RPMI7951 (cell line): ENCODE measurements around the gene CARD16. TPM values are rescaled to one million over a fixed set of nuclear protein-coding genes. Genes with fewer than 3 reads are reported as not detected.
"Not testable (repeated sequence)": the region's sequence is repeated elsewhere in the genome, so short reads cannot be mapped to it uniquely, and the experiment has no call there.

ENCODE experiments used
- DNase-seq: peaks from one replicate; pipeline ENCODE4 v3.0.0-alpha.2; 2012; ENCODE audit warnings: low read depth
- total RNA-seq: library from RNA; depleted of rRNA; stranded (reverse); fragments of >200 nt; shearing (Covaris generic); gene quantifications from 2 replicates; pipeline ENCODE4 v1.2.3, GENCODE V29; 2014; rRNA removed

The CARD16 gene
- total RNA-seq, result 22.5 and 28.8 TPM in 2 replicates

GRCh38 chr11:105044557-105045524, at the start of gene CARD16:
Gene CARD16, minus strand, starts transcription at chr11:105045335. Its CDS starts 38 bp downstream, at chr11:105045297.
- peak; percentile 70 for DNase-seq

GRCh38 chr11:105092256-105093239, 47.4 kb upstream of the CARD16 start:
- peak; percentile 70 for DNase-seq

GRCh38 chr11:105081412-105082150, 36.4 kb upstream of the CARD16 start:
- no peak for DNase-seq

- not testable (repeated sequence) for DNase-seq
These were observed 35.2 kb upstream of the CARD16 start for GRCh38 chr11:105080171-105080906.

- no peak for DNase-seq
These were observed 33.1 kb upstream of the CARD16 start for GRCh38 chr11:105078283-105078682.

- not testable (repeated sequence) for DNase-seq
These were observed 32.1 kb upstream of the CARD16 start for GRCh38 chr11:105077141-105077790.

- no peak for DNase-seq
These were observed 29.0 kb upstream of the CARD16 start for GRCh38 chr11:105074166-105074530.

- no peak for DNase-seq
These were observed 28.5 kb upstream of the CARD16 start for GRCh38 chr11:105073456-105074165.

- DNase-seq, result not testable (repeated sequence)
These were observed 26.9 kb upstream of the CARD16 start for GRCh38 chr11:105072080-105072479.

GRCh38 chr11:105071089-105071732, 26.1 kb upstream of the CARD16 start:
- DNase-seq, result no peak

- no peak for DNase-seq
These were observed 25.2 kb upstream of the CARD16 start for GRCh38 chr11:105070306-105070705.

GRCh38 chr11:105069749-105070148, 24.6 kb upstream of the CARD16 start:
- DNase-seq, result not testable (repeated sequence)

GRCh38 chr11:105063245-105063941, 18.3 kb upstream of the CARD16 start:
- not testable (repeated sequence) for DNase-seq

- DNase-seq, result no peak
These were observed 12.3 kb upstream of the CARD16 start for GRCh38 chr11:105057432-105057831.

- DNase-seq, result no peak
These were observed 11.3 kb upstream of the CARD16 start for GRCh38 chr11:105056446-105056845.

- DNase-seq, result no peak
These were observed 9.8 kb upstream of the CARD16 start for GRCh38 chr11:105054723-105055493.

- no peak for DNase-seq
These were observed 7.4 kb upstream of the CARD16 start for GRCh38 chr11:105052487-105052886.

GRCh38 chr11:105051559-105051958, 6.4 kb upstream of the CARD16 start:
- no peak for DNase-seq
